HEK293 (cell line): ENCODE data around the gene NLRP11.

Experiments
- CTCF ChIA-PET: fragments of 350-600 bp; formaldehyde crosslinking; extraction: SDS; loops from one replicate; lab custom pipeline; 2021; ENCODE audit warnings: antibody characterized with exemption; lab: Yijun Ruan, JAX
- POLR2A ChIA-PET: fragments of 300-600 bp; formaldehyde crosslinking; extraction: SDS; loops from one replicate; lab custom pipeline; 2020; ENCODE audit warnings: antibody characterized with exemption, inconsistent platforms; lab: Yijun Ruan, JAX
- H3K27ac ChIP-seq: fragments of 200-500 bp; sonication (Bioruptor generic); 2 replicates; pipeline ENCODE4 v1.5.1; 2014; ENCODE audit warnings: low read depth, low read length, control low read depth, inconsistent platforms; ENCODE audit errors: extremely low read depth
- H3K36me3 ChIP-seq, 2 experiments: fragments of 200-500 bp in 1 of 2; sonication (Bioruptor generic) in 1 of 2; 1 replicate in 1 of 2; 2 replicates in 1 of 2; pipeline ENCODE4 v1.5.1; 2014 to 2017; ENCODE audit warnings: inconsistent platforms in 2 of 2, low read length in 2 of 2; ENCODE audit not compliant: control insufficient read depth in 2 of 2, insufficient read depth in 1 of 2
- H3K4me1 ChIP-seq: fragments of 200-500 bp; sonication (Bioruptor generic); 2 replicates; pipeline ENCODE4 v1.5.1; 2014; ENCODE audit warnings: mild to moderate bottlenecking, low read length, inconsistent platforms; ENCODE audit not compliant: control insufficient read depth, insufficient read depth
- H3K4me3 ChIP-seq: 2 replicates; pipeline ENCODE4 v1.5.1; 2011; ENCODE audit warnings: low read depth, mild to moderate bottlenecking, control low read depth, low read length, moderate library complexity
- H3K9me3 ChIP-seq: fragments of 200-500 bp; sonication (Bioruptor generic); 2 replicates; pipeline ENCODE4 v1.5.1; 2014; ENCODE audit warnings: low read depth, low read length, inconsistent platforms; ENCODE audit not compliant: control insufficient read depth, insufficient read depth
- BCL11A ChIP-seq: fragments of 450-650 bp; formaldehyde crosslinking; IDR thresholded peaks from 2 replicates; pipeline ENCODE4 v1.5.1; 2016; ENCODE audit warnings: low read depth, missing biosample characterization, missing genetic modification characterization
- CTCF ChIP-seq: fragments of 450-650 bp; formaldehyde crosslinking; IDR thresholded peaks from 2 replicates; pipeline ENCODE4 v1.5.1; 2016; ENCODE audit warnings: missing biosample characterization, missing genetic modification characterization
- FEZF1 ChIP-seq: fragments of 450-650 bp; formaldehyde crosslinking; IDR thresholded peaks from 2 replicates; pipeline ENCODE4 v1.5.1; 2016; ENCODE audit warnings: missing biosample characterization, missing genetic modification characterization
- IKZF3 ChIP-seq: fragments of 450-650 bp; IDR thresholded peaks from 2 replicates; pipeline ENCODE4 v1.5.0; 2018; ENCODE audit warnings: missing biosample characterization, mild to moderate bottlenecking, missing genetic modification characterization, moderate library complexity
- INSM2 ChIP-seq: fragments of 450-650 bp; formaldehyde crosslinking; IDR thresholded peaks from 2 replicates; pipeline ENCODE4 v1.5.1; 2016; ENCODE audit warnings: missing biosample characterization, missing genetic modification characterization
- ZBTB26 ChIP-seq: fragments of 450-650 bp; formaldehyde crosslinking; optimal IDR thresholded peaks from 2 replicates; pipeline ENCODE3; 2016; ENCODE audit warnings: missing biosample characterization, mild to moderate bottlenecking, missing genetic modification characterization
- ZFP37 ChIP-seq: fragments of 450-650 bp; formaldehyde crosslinking; IDR thresholded peaks from 2 replicates; pipeline ENCODE4 v1.5.1; 2016; ENCODE audit warnings: missing biosample characterization, missing genetic modification characterization
- ZNF10 ChIP-seq: fragments of 450-650 bp; formaldehyde crosslinking; IDR thresholded peaks from 2 replicates; pipeline ENCODE4 v1.5.1; 2017; ENCODE audit warnings: missing biosample characterization, missing genetic modification characterization
- ZNF140 ChIP-seq: fragments of 450-650 bp; formaldehyde crosslinking; IDR thresholded peaks from 2 replicates; pipeline ENCODE4 v1.5.1; 2016; ENCODE audit warnings: missing biosample characterization, missing genetic modification characterization
- ZNF184 ChIP-seq: fragments of 450-650 bp; IDR thresholded peaks from 2 replicates; pipeline ENCODE4 v1.5.1; 2018; ENCODE audit warnings: missing biosample characterization, mild to moderate bottlenecking, missing genetic modification characterization
- ZNF341 ChIP-seq: fragments of 450-650 bp; formaldehyde crosslinking; IDR thresholded peaks from 2 replicates; pipeline ENCODE4; 2016; ENCODE audit warnings: low read depth, missing biosample characterization, missing genetic modification characterization
- ZNF391 ChIP-seq: fragments of 450-650 bp; formaldehyde crosslinking; IDR thresholded peaks from 2 replicates; pipeline ENCODE4 v1.5.1; 2016; ENCODE audit warnings: low read depth, missing biosample characterization, missing genetic modification characterization, borderline replicate concordance
- ZNF433 ChIP-seq: fragments of 450-650 bp; formaldehyde crosslinking; IDR thresholded peaks from 2 replicates; pipeline ENCODE4 v1.5.1; 2016; ENCODE audit warnings: missing biosample characterization, missing genetic modification characterization, low read depth
- ZNF488 ChIP-seq: fragments of 450-650 bp; formaldehyde crosslinking; IDR thresholded peaks from 2 replicates; pipeline ENCODE4 v1.5.1; 2016; ENCODE audit warnings: missing biosample characterization, missing genetic modification characterization
- ZNF518A ChIP-seq: fragments of 450-650 bp; formaldehyde crosslinking; conservative IDR thresholded peaks from 2 replicates; pipeline ENCODE4 v1.5.1; 2016; ENCODE audit warnings: low read depth, missing biosample characterization, missing genetic modification characterization
- ZNF521 ChIP-seq: fragments of 450-650 bp; formaldehyde crosslinking; IDR thresholded peaks from 2 replicates; pipeline ENCODE4 v1.5.1; 2017; ENCODE audit warnings: missing biosample characterization, mild to moderate bottlenecking, missing genetic modification characterization
- ZNF585B ChIP-seq: fragments of 450-650 bp; formaldehyde crosslinking; IDR thresholded peaks from 2 replicates; pipeline ENCODE4 v1.5.1; 2016; ENCODE audit warnings: missing biosample characterization, missing genetic modification characterization
- ZNF704 ChIP-seq: fragments of 450-650 bp; formaldehyde crosslinking; IDR thresholded peaks from 2 replicates; pipeline ENCODE4 v1.5.1; 2016; ENCODE audit warnings: missing biosample characterization, missing genetic modification characterization
- ZNF707 ChIP-seq: fragments of 450-650 bp; formaldehyde crosslinking; IDR thresholded peaks from 2 replicates; pipeline ENCODE4 v1.5.1; 2016; ENCODE audit warnings: missing biosample characterization, missing genetic modification characterization
- ZSCAN23 ChIP-seq: fragments of 450-650 bp; formaldehyde crosslinking; IDR thresholded peaks from 2 replicates; pipeline ENCODE4 v1.5.1; 2016; ENCODE audit warnings: missing biosample characterization, missing genetic modification characterization
- ZSCAN5A ChIP-seq: fragments of 450-650 bp; formaldehyde crosslinking; IDR thresholded peaks from 2 replicates; pipeline ENCODE4 v1.5.1; 2016; ENCODE audit warnings: missing biosample characterization, missing genetic modification characterization

The NLRP11 gene

GRCh38 chr19:55858969-55859368 lies 27.2 kb upstream of the NLRP11 start:
- Histone ChIP-seq H3K4me3 (no peak overlapping the region), H3K9me3 (no peaks in the 10 kb centered on the region), H3K36me3 (no peaks in the 10 kb centered on the region), H3K27ac (no peak overlapping the region), H3K4me1 (no peaks in the 10 kb centered on the region)
- TF ChIP-seq ZNF585B = no peak
- TF ChIP-seq ZNF488 (tag by site-specific recombination) = no peak
- no peak for TF ChIP-seq ZNF704 (tag by site-specific recombination)
- TF ChIP-seq CTCF (tag by site-specific recombination) = no peak
- ChIA-PET POLR2A (no interaction called here), CTCF (interaction anchor here (0.6 kb wide), 1 partner anchor 83 kb away, joined by 6 read pairs; no protein-coding TSS in a partner anchor)

GRCh38 chr19:55858401-55858800 lies 26.6 kb upstream of the NLRP11 start:
- H3K4me1 ChIP-seq = no peaks in the 10 kb centered on the region
- ChIA-PET CTCF (interaction anchor here (0.6 kb wide), 1 partner anchor 83 kb away, joined by 6 read pairs; no protein-coding TSS in a partner anchor), POLR2A (no interaction called here)
- H3K4me3 ChIP-seq = no peak overlapping the region
- no peaks in the 10 kb centered on the region for H3K9me3 ChIP-seq
- H3K27ac ChIP-seq = no peak overlapping the region
- H3K36me3 ChIP-seq = no peaks in the 10 kb centered on the region
- TF ChIP-seq ZNF707 (no peak), IKZF3 (tag by site-specific recombination) (no peak), ZNF518A (no peak), ZSCAN5A (tag by site-specific recombination) (no peak), ZNF140 (tag by site-specific recombination) (no peak), ZBTB26 (no peak), BCL11A (no peak), ZNF433 (tag by site-specific recombination) (no peak), ZSCAN23 (tag by site-specific recombination) (no peak), ZFP37 (no peak), ZNF391 (tag by site-specific recombination) (no peak), INSM2 (tag by site-specific recombination) (no peak), ZNF341 (tag by site-specific recombination) (no peak), ZNF10 (no peak), ZNF521 (no peak), ZNF184 (tag by site-specific recombination) (no peak), FEZF1 (tag by site-specific recombination) (no peak)
